ENCODE measurements around the gene MIDN. TPM values are rescaled to one million over a fixed set of nuclear protein-coding genes. Genes with fewer than 3 reads are reported as not detected.

Gene MIDN
- total and polyA plus RNA-seq, 10 of the 15 experiments (the other 5 are each of a cell fraction or from before 2014, with no cell fraction given): 0.38 to 51.5 (median 7.2) TPM

- peak; percentile 82 for TF ChIP-seq BACH1 (IDR thresholded peaks at IDR 0.05; ENCODE audit: borderline replicate concordance)
- no peak for TF ChIP-seq BMI1 (IDR thresholded peaks at IDR 0.05; ENCODE audit: borderline replicate concordance)
- peak; percentile 74; the same call in 1 of the 2 replicates for TF ChIP-seq YY1 (IDR thresholded peaks at IDR 0.05; ENCODE audit: low read depth, low read length)
- TF ChIP-seq RBBP5 (conservative IDR thresholded peaks at IDR 0.05): no peak
- peak; percentile 77 for TF ChIP-seq POLR2A (IDR thresholded peaks at IDR 0.05; ENCODE audit: low read depth, low read length)
- no peak for TF ChIP-seq SUZ12 (IDR thresholded peaks at IDR 0.05; ENCODE audit: unreplicated experiment)
- TF ChIP-seq ASH2L (IDR thresholded peaks at IDR 0.05; ENCODE audit: borderline replicate concordance, low read depth): no peak
- no peak for TF ChIP-seq TCF7 (IDR thresholded peaks at IDR 0.05; ENCODE audit: borderline replicate concordance)
- TF ChIP-seq RCOR1 (conservative IDR thresholded peaks at IDR 0.05; ENCODE audit: low read depth, low read length): no peak
- peak; percentile 93 for TF ChIP-seq SMARCA5 (IDR thresholded peaks at IDR 0.05)
- no peak for TF ChIP-seq EED (IDR thresholded peaks at IDR 0.05; ENCODE audit: low read depth)
- TF ChIP-seq MYB (IDR thresholded peaks at IDR 0.05; ENCODE audit: borderline replicate concordance, low read depth, low read length): no peak
- TF ChIP-seq TARDBP (IDR thresholded peaks at IDR 0.05; ENCODE audit: borderline replicate concordance): peak; percentile 96
- peak; percentile 65 for TF ChIP-seq KLF5 (IDR thresholded peaks at IDR 0.05; ENCODE audit: partially characterized antibody)
- no peak for TF ChIP-seq PBX3 (IDR thresholded peaks at IDR 0.05; ENCODE audit: insufficient replicate concordance, low read depth, low read length)
- TF ChIP-seq, protein P1, sequence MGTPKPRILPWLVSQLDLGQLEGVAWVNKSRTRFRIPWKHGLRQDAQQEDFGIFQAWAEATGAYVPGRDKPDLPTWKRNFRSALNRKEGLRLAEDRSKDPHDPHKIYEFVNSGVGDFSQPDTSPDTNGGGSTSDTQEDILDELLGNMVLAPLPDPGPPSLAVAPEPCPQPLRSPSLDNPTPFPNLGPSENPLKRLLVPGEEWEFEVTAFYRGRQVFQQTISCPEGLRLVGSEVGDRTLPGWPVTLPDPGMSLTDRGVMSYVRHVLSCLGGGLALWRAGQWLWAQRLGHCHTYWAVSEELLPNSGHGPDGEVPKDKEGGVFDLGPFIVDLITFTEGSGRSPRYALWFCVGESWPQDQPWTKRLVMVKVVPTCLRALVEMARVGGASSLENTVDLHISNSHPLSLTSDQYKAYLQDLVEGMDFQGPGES (IDR thresholded peaks at IDR 0.05): no peak
- no peak; the same call in 1 of the 2 replicates for TF ChIP-seq ZBTB40 (IDR thresholded peaks at IDR 0.05; ENCODE audit: borderline replicate concordance)
- TF ChIP-seq NKRF (conservative IDR thresholded peaks at IDR 0.05): peak; percentile 93
- peak; percentile 29; the same call in 1 of the 2 replicates for TF ChIP-seq ZNF217 (IDR thresholded peaks at IDR 0.05)
- TF ChIP-seq HDGF (IDR thresholded peaks at IDR 0.05): 0 out of 2 replicates have a peak, but pooled peaks have one; percentile 16
- TF ChIP-seq SMC3 (IDR thresholded peaks at IDR 0.05; ENCODE audit: borderline replicate concordance, low read length): 0 out of 2 replicates have a peak, but pooled peaks have one; percentile 1
- TF ChIP-seq SP1 (IDR thresholded peaks at IDR 0.05; ENCODE audit: low read depth, low read length): peak; percentile 55
- TF ChIP-seq, protein P2, sequence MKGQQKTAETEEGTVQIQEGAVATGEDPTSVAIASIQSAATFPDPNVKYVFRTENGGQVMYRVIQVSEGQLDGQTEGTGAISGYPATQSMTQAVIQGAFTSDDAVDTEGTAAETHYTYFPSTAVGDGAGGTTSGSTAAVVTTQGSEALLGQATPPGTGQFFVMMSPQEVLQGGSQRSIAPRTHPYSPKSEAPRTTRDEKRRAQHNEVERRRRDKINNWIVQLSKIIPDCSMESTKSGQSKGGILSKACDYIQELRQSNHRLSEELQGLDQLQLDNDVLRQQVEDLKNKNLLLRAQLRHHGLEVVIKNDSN (IDR thresholded peaks at IDR 0.05; ENCODE audit: borderline replicate concordance, extremely low read length, insufficient read depth, low read depth, low read length): no peak
These were observed 6.8 kb upstream of the MIDN start, which contains the start of gene ATP5F1D (continued) for GRCh38 chr19:1241417-1242095.

All from GM12878 (cell line).